GM18517 (cell line): ENCODE measurements around the gene SLC22A15.

Experiments used
- ATAC-seq: cut with Tn5 transposase; IDR thresholded peaks from one replicate; pipeline ENCODE4 v1.9.1; 2021; ENCODE audit warnings: mild to moderate bottlenecking, moderate library complexity; ENCODE audit not compliant: unreplicated experiment

The SLC22A15 gene

GRCh38 chr1:116099379-116099778 is 123.1 kb downstream of the SLC22A15 start:
- no peak for ATAC-seq

DNA sequence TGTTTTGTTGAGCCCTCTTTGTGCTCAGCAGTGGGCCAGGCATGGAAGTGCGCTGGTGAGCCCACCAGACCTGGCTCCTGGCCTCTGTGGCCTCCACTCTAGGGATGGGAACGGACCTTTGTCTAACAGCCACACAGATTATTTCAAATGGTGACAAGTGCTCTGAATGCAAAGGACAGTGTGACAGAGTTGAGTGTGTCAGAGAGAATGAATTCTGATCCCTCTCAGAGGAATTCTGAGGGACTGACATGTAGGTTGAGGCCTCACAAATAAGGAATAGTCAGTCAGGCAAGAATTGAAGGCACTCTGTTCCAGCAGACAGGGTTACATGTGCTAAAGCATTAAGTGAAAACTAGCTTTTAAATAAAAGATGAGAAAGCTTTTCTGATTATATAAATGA is 123.6 kb downstream of the SLC22A15 start:
- ATAC-seq = no peak

GRCh38 chr1:116104667-116105066 is 128.4 kb downstream of the SLC22A15 start:
- ATAC-seq = no peak

GRCh38 chr1:116105996-116106395 is 129.7 kb downstream of the SLC22A15 start:
- no peak for ATAC-seq

- ATAC-seq = no peak
Observed at GRCh38 chr1:116106646-116107045, 130.3 kb downstream of the SLC22A15 start.

DNA sequence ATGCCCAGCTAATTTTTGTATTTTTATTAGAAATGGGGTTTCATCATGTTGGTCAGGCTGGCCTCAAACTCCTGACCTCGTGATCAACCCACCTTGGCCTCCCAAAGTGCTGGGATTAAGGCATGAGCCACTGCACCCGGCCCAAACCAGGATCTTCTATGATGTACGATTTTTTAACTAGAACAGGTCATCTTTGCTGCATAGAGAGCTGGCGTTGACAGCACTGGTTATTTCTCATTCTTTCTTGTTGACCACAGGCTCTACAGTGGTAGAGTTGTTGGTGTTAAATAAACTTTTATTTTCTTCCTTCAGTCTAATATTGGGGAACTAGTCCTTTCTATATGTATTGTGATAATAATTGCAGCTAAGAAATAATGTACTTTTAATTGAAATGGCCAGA is 131.1 kb downstream of the SLC22A15 start:
- ATAC-seq = no peak

DNA sequence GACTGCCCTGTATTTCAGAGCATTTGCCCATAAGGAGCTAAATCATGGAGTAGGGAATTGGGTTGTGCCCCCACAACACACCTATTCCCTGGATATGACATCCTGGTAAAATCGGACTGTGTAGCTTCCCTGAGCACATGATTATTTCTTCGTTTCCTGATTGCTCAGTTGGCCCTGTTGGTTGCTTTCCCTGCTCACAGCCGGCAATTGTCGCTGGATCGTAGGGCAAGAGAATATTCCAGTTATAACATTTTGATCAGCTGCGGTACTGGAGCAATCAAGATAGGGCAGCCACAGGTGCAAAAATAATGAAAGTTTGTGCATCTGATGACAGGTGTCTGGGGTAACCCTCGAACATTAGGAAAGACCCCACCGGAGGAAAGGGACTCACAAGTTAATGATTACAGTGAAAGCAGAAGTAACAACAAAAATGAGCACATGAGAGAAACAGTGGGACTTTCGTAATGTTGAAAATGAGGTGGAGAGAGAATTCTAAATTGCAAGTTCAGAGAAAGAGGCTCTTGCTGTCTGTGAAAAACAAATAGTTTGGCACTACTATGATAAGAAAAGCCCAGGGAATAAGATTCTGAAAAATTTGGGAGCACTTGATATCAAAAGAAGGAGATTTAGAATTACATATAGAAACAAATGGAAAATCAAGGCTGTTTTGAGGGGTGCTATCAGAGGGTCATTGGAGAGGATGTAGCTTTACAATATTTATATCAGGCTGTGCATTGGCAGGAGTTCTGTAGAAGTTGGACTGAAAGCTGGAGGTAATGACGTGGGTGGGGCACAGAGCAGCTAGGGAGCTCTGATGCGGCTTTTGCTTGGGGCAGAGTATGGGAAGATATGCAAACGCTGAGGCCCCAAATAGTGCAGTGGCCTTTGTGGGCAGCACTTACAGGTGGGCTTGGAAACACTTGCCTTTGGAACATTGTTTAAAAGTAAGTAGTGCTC is 134.5 kb downstream of the SLC22A15 start, which contains the start of gene MAB21L3:
Gene MAB21L3 (plus strand): TSS at position 833 of the 957 bp plus-strand sequence. CDS start 1,217 bp downstream, outside the sequence.
- peak; percentile 72 for ATAC-seq

- ATAC-seq = no peak
Observed at GRCh38 chr1:116111524-116112021, 135.3 kb downstream of the SLC22A15 start.

DNA sequence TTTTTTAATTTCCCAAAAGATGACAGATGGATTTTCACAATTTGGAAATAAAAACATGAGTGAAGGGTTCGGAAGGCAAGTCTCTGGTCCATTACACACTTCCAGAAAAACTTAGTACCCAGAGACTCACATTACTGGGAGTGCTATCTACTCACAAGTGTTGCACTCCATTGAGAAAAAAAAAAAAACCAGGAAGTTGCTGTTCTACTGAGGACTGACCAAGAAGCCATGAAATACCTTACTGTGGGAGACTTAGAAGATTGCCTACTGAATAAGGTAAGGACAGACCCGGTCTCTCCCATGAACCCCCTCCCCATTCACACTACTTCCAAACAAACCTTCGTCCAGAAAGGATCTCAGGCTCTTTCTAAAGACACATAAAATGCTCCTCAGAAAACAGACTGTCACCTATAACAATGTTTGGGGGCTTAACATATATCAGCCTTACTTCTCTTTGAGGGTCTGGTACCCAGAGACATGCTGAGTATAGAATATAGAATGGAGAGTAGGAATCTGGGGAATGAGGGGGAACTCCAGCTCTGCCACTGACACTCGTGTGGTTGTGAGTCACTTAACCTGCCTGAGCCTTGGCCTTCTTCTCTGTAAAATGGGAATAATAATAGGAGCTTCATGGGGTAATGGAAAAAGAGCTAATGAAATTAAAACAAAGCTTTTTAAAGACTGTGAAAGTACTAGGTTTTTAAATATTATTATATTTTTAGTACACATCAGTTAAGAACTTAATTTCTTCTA is 136.3 kb downstream of the SLC22A15 start:
- no peak for ATAC-seq

- no peak for ATAC-seq
Observed at GRCh38 chr1:116113615-116114014, 137.3 kb downstream of the SLC22A15 start.

GRCh38 chr1:116115476-116116439 is 139.4 kb downstream of the SLC22A15 start:
- no peak for ATAC-seq

DNA sequence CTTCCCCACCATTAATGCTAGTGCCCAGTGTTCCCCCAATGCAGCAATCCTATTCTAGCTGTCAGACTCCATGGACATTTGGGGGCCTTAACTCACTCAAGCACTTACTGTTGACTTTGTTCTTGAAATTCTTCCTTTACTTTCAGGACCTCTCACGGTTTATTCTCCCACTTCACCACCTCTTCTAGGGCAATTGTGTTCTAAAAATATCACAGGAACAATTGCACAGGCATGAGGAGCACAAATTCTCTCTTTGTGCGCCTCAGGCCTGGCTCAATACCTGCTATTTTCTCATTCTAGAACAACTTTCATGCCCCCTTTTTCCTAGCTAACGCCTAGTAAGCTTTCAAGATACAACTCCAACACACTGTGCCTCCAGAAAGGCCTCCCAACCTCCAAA is 142.2 kb downstream of the SLC22A15 start:
- no peak for ATAC-seq
